Transverse colon (tissue), 4 donors: ENCODE data around the gene SLC44A4.
"Not testable (repeated sequence)": the region's sequence is repeated elsewhere in the genome, so short reads cannot be mapped to it uniquely, and the experiment has no call there.

Source experiments
- POLR2A ChIP-seq: fragments of 450-650 bp; IDR thresholded peaks from one replicate; pipeline ENCODE4 v1.6.1; 2016; ENCODE audit warnings: antibody characterized with exemption, mild to moderate bottlenecking, moderate library complexity
- POLR2AphosphoS5 ChIP-seq, 3 donors: sonication (generic); formaldehyde crosslinking; IDR thresholded peaks; one replicate each; pipeline ENCODE4 v1.6.1; 2016; ENCODE audit warnings: antibody characterized with exemption in 3 of 3
- TF ChIP-seq, protein P1 (sequence below), 5 experiments: fragments of 200-600 bp in 3 of 5; fragments of 450-650 bp in 2 of 5; sonication (generic) in 3 of 5; IDR thresholded peaks; 1 replicate in 2 of 5; 2 replicates in 3 of 5; pipeline ENCODE4 v1.5.1; 2016 to 2017; ENCODE audit warnings: antibody characterized with exemption in 5 of 5, inconsistent platforms in 3 of 5, mild to moderate bottlenecking in 2 of 5, moderate library complexity in 1 of 5

DNA sequence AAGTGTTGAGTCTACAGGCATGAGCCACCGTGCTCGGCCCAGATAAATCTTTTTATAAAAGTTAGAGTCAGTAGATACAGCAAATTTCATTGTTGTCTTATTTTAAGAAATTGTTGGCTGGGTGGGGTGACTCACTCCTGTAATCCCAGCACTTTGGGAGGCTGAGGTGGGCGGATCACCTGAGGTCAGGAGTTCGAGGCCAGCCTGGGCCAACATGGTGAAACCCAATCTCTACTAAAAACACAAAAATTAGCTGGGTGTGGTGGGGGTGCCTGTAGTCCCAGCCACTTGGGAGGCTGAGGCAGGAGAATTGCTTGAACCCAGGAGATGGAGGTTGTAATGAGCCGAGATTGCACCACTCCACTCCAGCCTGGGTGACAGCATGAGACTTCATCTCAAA is 29.5 kb upstream of the SLC44A4 start:
- TF ChIP-seq, protein P1, sequence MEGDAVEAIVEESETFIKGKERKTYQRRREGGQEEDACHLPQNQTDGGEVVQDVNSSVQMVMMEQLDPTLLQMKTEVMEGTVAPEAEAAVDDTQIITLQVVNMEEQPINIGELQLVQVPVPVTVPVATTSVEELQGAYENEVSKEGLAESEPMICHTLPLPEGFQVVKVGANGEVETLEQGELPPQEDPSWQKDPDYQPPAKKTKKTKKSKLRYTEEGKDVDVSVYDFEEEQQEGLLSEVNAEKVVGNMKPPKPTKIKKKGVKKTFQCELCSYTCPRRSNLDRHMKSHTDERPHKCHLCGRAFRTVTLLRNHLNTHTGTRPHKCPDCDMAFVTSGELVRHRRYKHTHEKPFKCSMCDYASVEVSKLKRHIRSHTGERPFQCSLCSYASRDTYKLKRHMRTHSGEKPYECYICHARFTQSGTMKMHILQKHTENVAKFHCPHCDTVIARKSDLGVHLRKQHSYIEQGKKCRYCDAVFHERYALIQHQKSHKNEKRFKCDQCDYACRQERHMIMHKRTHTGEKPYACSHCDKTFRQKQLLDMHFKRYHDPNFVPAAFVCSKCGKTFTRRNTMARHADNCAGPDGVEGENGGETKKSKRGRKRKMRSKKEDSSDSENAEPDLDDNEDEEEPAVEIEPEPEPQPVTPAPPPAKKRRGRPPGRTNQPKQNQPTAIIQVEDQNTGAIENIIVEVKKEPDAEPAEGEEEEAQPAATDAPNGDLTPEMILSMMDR (IDR thresholded peaks at IDR 0.05) = not testable (repeated sequence)
- not testable (repeated sequence) for TF ChIP-seq POLR2A; POLR2AphosphoS5 (IDR thresholded peaks at IDR 0.05)
